Skin epidermis (tissue), 12 donors: ENCODE measurements around the gene RADIL.
A peak's percentile ranks its signal among the peaks of the same experiment; 100 is the strongest.
"Not testable (repeated sequence)": the region's sequence is repeated elsewhere in the genome, so short reads cannot be mapped to it uniquely, and the experiment has no call there.

Experiments used
- H3K27ac ChIP-seq, 21 experiments: fragments of 200-600 bp; sonication (generic) in 11 of 21; one replicate each; pipeline ENCODE4 v1.5.0; 2020; ENCODE audit warnings: mild to moderate bottlenecking in 3 of 21, inconsistent platforms in 2 of 21, moderate library complexity in 2 of 21
- H3K4me3 ChIP-seq, 7 experiments: fragments of 200-600 bp; sonication (generic) in 2 of 7; one replicate each; pipeline ENCODE4 v1.5.0; 2020; ENCODE audit warnings: inconsistent platforms in 2 of 7, mild to moderate bottlenecking in 2 of 7, moderate library complexity in 1 of 7

Gene RADIL

GRCh38 chr7:4799508-4800268 lies 83.8 kb downstream of the RADIL start:
- Histone ChIP-seq H3K27ac (no peak overlapping the region), H3K4me3 (no peak overlapping the region)

GRCh38 chr7:4798706-4799235 lies 84.7 kb downstream of the RADIL start:
- H3K4me3 ChIP-seq = no peak overlapping the region
- no peak overlapping the region for H3K27ac ChIP-seq

DNA sequence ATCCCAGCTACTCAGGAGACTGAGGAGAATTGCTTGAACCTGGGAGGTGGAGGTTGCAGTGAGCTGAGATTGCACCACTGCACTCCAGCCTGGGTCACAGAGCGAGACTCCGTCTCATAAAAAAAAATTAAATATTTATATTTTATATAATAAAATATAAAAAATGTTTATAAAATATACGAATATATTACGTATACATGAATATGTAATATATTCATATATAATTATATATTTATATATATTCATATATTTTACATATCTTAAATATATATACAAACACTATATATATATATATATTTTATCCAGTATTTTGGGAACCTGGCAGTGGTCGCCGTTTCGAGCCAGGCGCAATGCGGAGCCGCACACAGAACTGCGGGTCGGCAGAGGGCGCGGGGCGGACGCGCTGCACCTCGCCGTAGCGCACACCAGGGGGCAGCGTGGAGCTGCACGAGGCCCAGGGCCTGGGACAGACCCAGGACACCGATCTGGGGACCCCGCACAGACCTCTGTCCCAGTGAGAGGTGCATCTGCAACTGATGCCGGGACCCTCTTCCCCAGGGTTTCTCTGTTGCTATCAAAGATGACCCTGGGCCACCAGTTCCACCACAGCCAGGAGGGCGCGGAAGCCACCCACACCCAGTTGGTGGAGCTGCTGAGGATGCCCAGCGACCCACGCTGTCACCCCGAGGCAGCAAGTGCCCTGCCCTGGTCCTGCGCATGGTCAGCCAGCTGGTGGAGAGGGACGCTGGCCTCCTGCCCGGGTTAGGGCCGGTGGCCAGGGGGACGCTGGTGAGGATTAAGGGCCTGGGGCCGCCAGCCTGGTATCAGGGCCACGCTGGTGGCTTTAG lies 85.4 kb downstream of the RADIL start:
- Histone ChIP-seq H3K27ac (no peak overlapping the region), H3K4me3 (no peak overlapping the region)

DNA sequence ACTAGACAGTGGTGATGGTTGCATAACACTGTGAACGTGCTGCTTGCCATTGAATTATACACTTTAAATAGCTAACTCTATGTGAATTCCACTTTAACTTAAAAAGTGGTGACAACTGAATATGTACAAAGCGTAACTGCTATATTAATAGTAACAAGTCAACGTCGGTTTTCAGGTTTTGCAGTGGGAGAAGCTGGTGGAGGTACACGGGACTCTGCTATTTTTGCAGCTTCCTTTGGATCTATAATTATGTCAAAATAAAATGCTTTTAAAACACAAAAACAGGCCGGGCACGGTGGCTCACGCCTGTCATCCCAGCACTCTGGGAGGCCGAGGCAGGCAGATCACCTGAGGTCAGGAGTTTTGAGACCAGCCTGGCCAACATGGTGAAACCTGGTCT lies 87.1 kb downstream of the RADIL start:
- H3K27ac ChIP-seq = no peak overlapping the region
- no peak overlapping the region for H3K4me3 ChIP-seq

GRCh38 chr7:4794591-4795350 lies 88.7 kb downstream of the RADIL start:
- H3K4me3 ChIP-seq = no peak overlapping the region

DNA sequence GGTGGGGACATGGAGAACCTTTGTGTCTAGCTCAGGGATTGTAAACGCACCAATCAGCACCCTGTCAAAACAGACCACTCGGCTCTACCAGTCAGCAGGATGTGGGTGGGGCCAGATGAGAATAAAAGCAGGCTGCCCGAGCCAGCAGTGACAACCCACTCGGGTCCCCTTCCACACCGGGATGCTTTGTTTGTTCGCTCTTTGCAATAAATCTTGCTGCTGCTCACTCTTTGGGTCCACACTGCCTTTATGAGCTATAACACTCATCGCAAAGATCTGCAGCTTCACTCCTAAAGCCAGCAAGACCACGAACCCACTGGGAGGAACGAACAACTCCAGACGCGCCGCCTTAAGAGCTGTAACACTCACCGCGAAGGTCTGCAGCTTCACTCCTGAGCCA lies 89.3 kb downstream of the RADIL start:
- not testable (repeated sequence) for H3K4me3 ChIP-seq, H3K27ac ChIP-seq

More at GRCh38 chr7:4794591-4795350, 88.7 kb downstream of the RADIL start:
- no peak overlapping the region for H3K27ac ChIP-seq

DNA sequence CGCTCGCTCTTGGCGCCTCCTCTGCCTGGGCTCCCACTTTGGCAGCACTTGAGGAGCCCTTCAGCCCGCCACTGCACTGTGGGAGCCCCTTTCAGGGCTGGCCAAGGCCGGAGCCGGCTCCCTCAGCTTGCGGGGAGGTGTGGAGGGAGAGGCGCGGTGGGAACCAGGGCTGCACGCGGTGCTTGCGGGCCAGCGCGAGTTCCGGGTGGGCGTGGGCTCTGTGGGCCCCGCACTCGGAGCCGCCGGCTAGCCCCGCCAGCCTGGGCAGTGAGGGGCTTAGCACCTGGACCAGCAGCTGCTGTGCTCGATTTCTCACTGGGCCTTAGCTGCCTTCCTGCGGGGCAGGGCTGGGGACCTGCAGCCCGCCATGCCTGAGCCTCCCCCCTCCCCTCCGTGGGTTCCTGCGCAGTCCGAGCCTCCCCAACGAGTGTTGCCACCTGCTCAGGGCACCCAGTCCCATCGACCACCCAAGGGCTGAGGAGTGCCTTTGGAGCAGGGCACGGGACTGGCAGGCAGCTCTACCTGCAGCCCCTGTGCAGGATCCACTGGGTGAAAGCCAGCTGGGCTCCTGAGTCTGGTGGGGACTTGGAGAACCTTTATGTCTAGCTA lies 90.0 kb downstream of the RADIL start:
- not testable (repeated sequence) for H3K27ac ChIP-seq, H3K4me3 ChIP-seq

- Histone ChIP-seq H3K4me3 (peak overlapping the region in 5 of 7 experiments; percentile 13 to 33 (median 19)), H3K27ac (peak overlapping the region in 7 of 21 experiments; percentile 12 to 58 (median 43))
Measured at GRCh38 chr7:4792537-4793126, 90.9 kb downstream of the RADIL start.

- Histone ChIP-seq H3K27ac (peak overlapping the region in 8 of 21 experiments; percentile 6 to 58 (median 34)), H3K4me3 (peak overlapping the region in 5 of 7 experiments; percentile 13 to 33 (median 19))
Measured at GRCh38 chr7:4791738-4792536, 91.6 kb downstream of the RADIL start.

DNA sequence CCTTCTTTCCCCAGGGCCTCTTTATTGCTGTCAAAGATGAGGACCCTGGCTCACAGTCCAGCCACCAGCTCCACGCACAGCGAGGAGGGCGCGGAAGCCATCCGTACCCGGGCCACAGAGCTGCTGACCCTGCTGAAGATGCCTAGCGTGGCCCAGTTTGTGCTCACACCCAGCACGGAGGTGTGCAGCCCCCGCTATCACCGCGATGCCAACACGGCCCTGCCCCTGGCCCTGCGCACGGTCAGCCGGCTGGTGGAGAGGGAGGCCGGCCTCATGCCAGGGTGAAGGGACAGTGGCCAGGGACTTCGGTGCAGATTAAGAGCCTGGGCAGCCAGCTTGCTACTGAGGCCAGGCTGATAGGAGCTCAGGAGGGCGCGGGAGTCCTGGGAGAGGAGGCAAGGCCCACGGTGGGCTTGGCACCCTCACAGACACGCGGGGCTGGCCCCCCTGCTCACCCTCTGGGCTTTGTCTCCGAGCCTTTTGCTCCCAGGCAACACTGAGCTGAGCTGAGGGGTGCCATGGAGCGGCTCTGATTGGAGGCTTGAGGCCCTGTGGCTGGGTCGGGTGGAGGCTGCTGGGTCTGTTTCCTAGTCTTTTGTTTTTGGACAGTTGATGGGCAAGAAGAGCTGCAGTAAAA lies 92.3 kb downstream of the RADIL start:
- no peak overlapping the region for H3K4me3 ChIP-seq
- H3K27ac ChIP-seq = no peak overlapping the region

- no peak overlapping the region for H3K27ac ChIP-seq
- no peak overlapping the region for H3K4me3 ChIP-seq
Measured at GRCh38 chr7:4790516-4790991, 93.0 kb downstream of the RADIL start.

- peak overlapping the region in 1 of 21 experiments; percentile 46 for H3K27ac ChIP-seq
- H3K4me3 ChIP-seq = no peak overlapping the region
Measured at GRCh38 chr7:4790078-4790465, 93.4 kb downstream of the RADIL start.

- no peak overlapping the region for H3K4me3 ChIP-seq
Measured at GRCh38 chr7:4789194-4790077, 94.1 kb downstream of the RADIL start.

GRCh38 chr7:4788627-4789189 lies 94.8 kb downstream of the RADIL start:
- Histone ChIP-seq H3K4me3 (no peak overlapping the region), H3K27ac (no peak overlapping the region)

More at GRCh38 chr7:4789194-4790077, 94.1 kb downstream of the RADIL start:
- H3K27ac ChIP-seq = peak overlapping the region in 1 of 21 experiments; percentile 46

DNA sequence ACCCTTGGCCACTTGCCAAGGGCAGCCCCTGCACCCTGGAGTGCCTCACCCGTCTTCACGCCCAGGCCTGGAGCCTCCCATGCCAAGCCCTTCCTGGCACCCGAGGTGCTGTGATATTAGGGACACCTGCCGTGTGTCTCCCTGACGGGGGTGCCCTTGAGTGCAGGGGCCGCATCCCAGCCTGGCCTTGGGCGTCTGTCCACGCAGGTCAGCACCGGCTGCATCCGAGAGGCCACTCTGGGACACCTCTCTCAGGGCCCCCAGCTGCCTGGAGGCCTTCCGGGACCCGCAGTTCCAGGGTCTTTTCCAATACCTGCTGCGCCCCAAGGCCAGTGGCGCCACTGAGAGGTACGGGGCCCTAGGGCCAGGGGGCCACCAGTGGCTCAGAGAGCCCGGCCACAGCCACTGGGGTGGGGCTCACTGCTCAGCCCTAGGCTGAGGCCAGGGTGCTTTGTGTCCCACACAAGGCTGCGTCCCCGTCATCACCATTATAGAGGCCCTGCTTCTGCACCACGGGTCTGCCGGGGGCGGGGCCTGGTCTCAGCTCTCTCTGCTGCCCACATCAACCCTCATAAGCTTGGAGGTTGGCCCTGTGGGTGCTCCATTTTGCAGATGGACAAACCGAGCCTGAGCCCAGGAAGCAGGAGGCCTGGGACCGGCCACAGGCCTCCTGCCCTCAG lies 95.4 kb downstream of the RADIL start:
- Histone ChIP-seq H3K4me3 (no peak overlapping the region), H3K27ac (no peak overlapping the region)

DNA sequence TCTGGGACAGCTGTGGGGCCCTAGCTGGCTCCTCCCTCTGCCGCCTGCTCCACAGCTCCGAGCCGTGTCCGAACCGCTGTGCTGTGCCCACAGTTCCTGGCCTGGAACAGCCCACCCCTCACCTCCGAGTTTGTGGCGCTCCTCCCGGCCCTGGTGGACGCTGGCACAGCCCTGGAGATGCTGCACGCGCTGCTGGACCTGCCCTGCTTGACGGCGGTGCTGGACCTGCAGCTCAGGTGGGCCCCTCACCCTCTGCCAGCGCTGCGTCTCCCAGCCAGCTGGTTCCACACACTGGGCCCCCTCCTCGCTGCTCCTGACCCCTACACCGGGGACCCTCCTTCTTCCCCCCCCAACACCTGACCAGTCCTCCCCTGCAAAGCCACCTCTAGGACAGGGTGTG lies 96.0 kb downstream of the RADIL start:
- Histone ChIP-seq H3K27ac (no peak overlapping the region), H3K4me3 (no peak overlapping the region)
